IMR-90 (cell line): ENCODE measurements around the gene OSTM1. TPM values are rescaled to one million over a fixed set of nuclear protein-coding genes. Genes with fewer than 3 reads are reported as not detected.

Source experiments
- ATAC-seq: fragments of 200-7000 bp; cut with Tn5 transposase; 2 replicates; pipeline ENCODE4 v1.9.1; 2020; ENCODE audit warnings: low read depth, mild to moderate bottlenecking, moderate library complexity
- BruUV-seq: library from RNA; stranded (reverse); fragments of 400-500 nt; replicated peaks from 2 replicates; lab custom pipeline; 2021; lab: Mats Ljungman, UMichigan
- CTCF ChIA-PET: fragments of 300-600 bp; formaldehyde crosslinking; extraction: SDS; loops from one replicate; lab custom pipeline; 2021; ENCODE audit warnings: antibody characterized with exemption; lab: Yijun Ruan, JAX
- POLR2A ChIA-PET: fragments of 300-600 bp; sonication (Branson Sonifier 250); formaldehyde crosslinking; loops from one replicate; lab custom pipeline; 2022; ENCODE audit warnings: antibody characterized with exemption; ENCODE audit not compliant: unreplicated experiment; lab: Charles Lee
- DNase-seq: peaks from one replicate; pipeline ENCODE4 v3.0.0; 2013
- H2AFZ ChIP-seq: replicated peaks from 2 replicates; pipeline ENCODE3; 2013; ENCODE audit warnings: low read length, mild to moderate bottlenecking; ENCODE audit not compliant: poor library complexity
- H2AK5ac ChIP-seq: 2 replicates; pipeline ENCODE4 v1.6.1; 2013; ENCODE audit warnings: low read depth, low read length, inconsistent platforms
- H2AK9ac ChIP-seq: replicated peaks from 2 replicates; pipeline ENCODE3; 2013; ENCODE audit warnings: mild to moderate bottlenecking, low read depth, low read length, moderate library complexity; ENCODE audit not compliant: poor library complexity
- H2BK120ac ChIP-seq: 2 replicates; pipeline ENCODE4 v1.6.1; 2013; ENCODE audit warnings: low read depth, low read length, inconsistent platforms
- H2BK15ac ChIP-seq: 3 replicates; pipeline ENCODE4 v1.6.1; 2013; ENCODE audit warnings: low read depth, low read length, inconsistent platforms
- H2BK20ac ChIP-seq: 2 replicates; pipeline ENCODE4 v1.6.1; 2013; ENCODE audit warnings: low read depth, mild to moderate bottlenecking, inconsistent platforms, low read length, moderate library complexity
- H2BK5ac ChIP-seq: 2 replicates; pipeline ENCODE4 v1.6.1; 2013; ENCODE audit warnings: mild to moderate bottlenecking, low read depth, low read length, inconsistent platforms; ENCODE audit not compliant: poor library complexity, severe bottlenecking
- H3K14ac ChIP-seq: replicated peaks from 2 replicates; pipeline ENCODE4 v1.6.1; 2013; ENCODE audit warnings: low read depth, low read length, inconsistent platforms
- H3K18ac ChIP-seq: 2 replicates; pipeline ENCODE4 v1.6.1; 2013; ENCODE audit warnings: low read depth, low read length, control low read depth
- H3K23ac ChIP-seq: 2 replicates; pipeline ENCODE4 v1.6.1; 2013; ENCODE audit warnings: low read depth, low read length, inconsistent platforms
- H3K27ac ChIP-seq: 2 replicates; pipeline ENCODE4 v1.5.1; 2013; ENCODE audit warnings: mild to moderate bottlenecking, control low read depth, low read length; ENCODE audit not compliant: insufficient read depth
- H3K27me3 ChIP-seq: 2 replicates; pipeline ENCODE4 v1.6.1; 2013; ENCODE audit warnings: low read length; ENCODE audit not compliant: control insufficient read depth, insufficient read depth
- H3K36me3 ChIP-seq: 2 replicates; pipeline ENCODE4 v1.6.1; 2013; ENCODE audit warnings: low read length, mixed read lengths; ENCODE audit not compliant: control insufficient read depth, insufficient read depth
- H3K4ac ChIP-seq: 2 replicates; pipeline ENCODE4 v1.6.1; 2013; ENCODE audit warnings: low read depth, low read length, inconsistent platforms
- H3K4me1 ChIP-seq: 2 replicates; pipeline ENCODE4 v1.6.1; 2013; ENCODE audit warnings: low read length, mixed read lengths; ENCODE audit not compliant: control insufficient read depth, insufficient read depth
- H3K4me2 ChIP-seq: 2 replicates; pipeline ENCODE4 v1.6.1; 2013; ENCODE audit warnings: low read depth, mild to moderate bottlenecking, control low read depth, low read length, moderate library complexity
- H3K4me3 ChIP-seq: 2 replicates; pipeline ENCODE4 v1.5.1; 2013; ENCODE audit warnings: low read depth, mild to moderate bottlenecking, control low read depth, low read length, moderate library complexity; ENCODE audit not compliant: insufficient read depth
- H3K56ac ChIP-seq: 2 replicates; pipeline ENCODE4 v1.6.1; 2013; ENCODE audit warnings: low read length, inconsistent platforms; ENCODE audit not compliant: insufficient read depth; ENCODE audit errors: extremely low read depth
- H3K79me1 ChIP-seq, 2 experiments: 2 replicates each; pipeline ENCODE4 v1.6.1; 2013; ENCODE audit warnings: low read length in 2 of 2, inconsistent platforms in 1 of 2, low read depth in 1 of 2
- H3K9ac ChIP-seq: 2 replicates; pipeline ENCODE4 v1.6.1; 2013; ENCODE audit warnings: low read depth, low read length, control low read depth
- H3K9me1 ChIP-seq: 2 replicates; pipeline ENCODE4 v1.6.1; 2013; ENCODE audit warnings: low read length, inconsistent platforms; ENCODE audit not compliant: insufficient read depth
- H3K9me3 ChIP-seq: 2 replicates; pipeline ENCODE4 v1.6.1; 2013; ENCODE audit warnings: low read length; ENCODE audit not compliant: control insufficient read depth, insufficient read depth
- H4K20me1 ChIP-seq: 2 replicates; pipeline ENCODE4 v1.6.1; 2013; ENCODE audit warnings: low read length, inconsistent platforms; ENCODE audit not compliant: insufficient read depth
- H4K5ac ChIP-seq: 2 replicates; pipeline ENCODE4 v1.6.1; 2013; ENCODE audit warnings: mild to moderate bottlenecking, low read depth, low read length, control low read depth
- H4K8ac ChIP-seq, 2 experiments: 2 replicates each; pipeline ENCODE4 v1.6.1; 2013; ENCODE audit warnings: low read depth in 2 of 2, low read length in 2 of 2, control low read depth in 1 of 2, inconsistent platforms in 1 of 2
- H4K91ac ChIP-seq: 2 replicates; pipeline ENCODE4 v1.6.1; 2013; ENCODE audit warnings: low read depth, low read length, inconsistent platforms; ENCODE audit not compliant: insufficient read depth
- BHLHE40 ChIP-seq: fragments of 150-350 bp; IDR thresholded peaks from 2 replicates; pipeline ENCODE4 v1.6.1; 2016; ENCODE audit warnings: mild to moderate bottlenecking, low read depth, low read length
- ELK1 ChIP-seq: fragments of 150-350 bp; IDR thresholded peaks from 2 replicates; pipeline ENCODE4 v1.6.1; 2016; ENCODE audit warnings: low read depth, mild to moderate bottlenecking, low read length, moderate library complexity, borderline replicate concordance
- FOS ChIP-seq: fragments of 150-350 bp; IDR thresholded peaks from 2 replicates; pipeline ENCODE4 v1.6.1; 2016; ENCODE audit warnings: low read depth, low read length
- MAFK ChIP-seq: IDR thresholded peaks from 2 replicates; pipeline ENCODE4 v1.6.1; 2012; ENCODE audit warnings: low read depth, low read length, improper control_type of control experiment
- MXI1 ChIP-seq: IDR thresholded peaks from 2 replicates; pipeline ENCODE4 v1.6.1; 2012; ENCODE audit warnings: low read depth, mild to moderate bottlenecking, low read length, moderate library complexity, borderline replicate concordance
- POLR2A ChIP-seq: IDR thresholded peaks from 2 replicates; pipeline ENCODE4 v1.6.1; 2012; ENCODE audit warnings: mild to moderate bottlenecking, low read depth, low read length
- RCOR1 ChIP-seq: IDR thresholded peaks from 2 replicates; pipeline ENCODE4 v1.6.1; 2012; ENCODE audit warnings: mild to moderate bottlenecking, low read length, improper control_type of control experiment; ENCODE audit not compliant: insufficient replicate concordance
- RFX5 ChIP-seq: IDR thresholded peaks from 2 replicates; pipeline ENCODE4 v1.8.0; 2012; ENCODE audit warnings: low read depth, mild to moderate bottlenecking, low read length, moderate library complexity
- WGBS, 2 experiments: methylation state at CpG; one replicate each; pipeline versions ENCODE4 v1.1.5 to v1.1.7; 2013; ENCODE audit warnings: missing lambda C conversion rate in 2 of 2; ENCODE audit not compliant: insufficient read length in 1 of 2; ENCODE audit errors: extremely low coverage in 2 of 2; 5-methylcytosine and 5-hydroxymethylcytosine counted together
- dilution Hi-C: fragments of 300-500 bp; cut with HindIII; formaldehyde crosslinking; loops from one replicate; pipeline ENCODE4 v1.14.3; 2018; ENCODE audit warnings: low sequenced_read_pairs; ENCODE audit not compliant: unreplicated experiment
- in situ Hi-C: fragments of 300-500 bp; cut with MboI; formaldehyde crosslinking; loops from 3 replicates; pipeline ENCODE4 v1.14.3; 2019; ENCODE audit warnings: low sequenced_read_pairs, inconsistent platforms, mixed read lengths
- intact Hi-C: fragments of 100-400 bp; cut with micrococcal nuclease; formaldehyde crosslinking; loops from 2 replicates; pipeline ENCODE4 v1.10.0; 2022
- polyA plus RNA-seq, 3 experiments: library from polyadenylated mRNA; depleted of rRNA; stranded (reverse); fragments of >200 nt; gene quantifications; 2 replicates each; pipeline ENCODE4 v1.2.3, GENCODE V29; 2012; ENCODE audit warnings: low replicate concordance in 1 of 3
- total RNA-seq: library from RNA; depleted of rRNA; stranded (reverse); fragments of >200 nt; gene quantifications from 2 replicates; pipeline ENCODE4 v1.2.3, GENCODE V29; 2012

The OSTM1 gene
- total and polyA plus RNA-seq, 2 of the 4 experiments (the other 2 are of a cell fraction): 8.0 to 24.7 TPM

DNA sequence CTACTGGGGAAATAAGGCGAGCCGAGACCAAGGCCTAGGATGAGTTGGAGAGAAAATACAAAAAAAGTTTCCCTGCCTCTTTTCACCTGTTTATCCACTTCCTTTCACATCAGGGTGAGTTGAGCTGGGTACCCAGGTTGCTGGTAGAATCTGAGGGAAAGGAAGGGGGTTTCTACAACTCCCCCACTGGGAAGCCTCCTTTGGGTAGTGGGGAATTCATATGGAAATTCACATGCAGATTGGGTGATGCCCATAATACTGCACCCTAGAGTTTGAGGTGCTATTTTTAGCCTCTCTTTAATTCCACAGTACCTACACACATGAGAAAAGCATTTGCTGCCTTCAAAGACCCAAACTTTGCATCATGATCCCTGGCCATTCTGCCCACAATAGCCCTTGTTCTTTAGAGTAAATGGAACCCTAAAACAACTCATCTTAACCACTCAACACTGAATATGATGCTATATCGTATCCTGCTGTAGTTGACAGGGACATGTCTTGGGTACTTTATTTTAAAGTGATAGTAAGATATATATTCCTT, 2.7 kb downstream of the OSTM1 start:
- dilution Hi-C loops (no loop called here), in situ Hi-C loops (no loop called here), intact Hi-C loops (no loop called here)
- CTCF ChIA-PET: no interaction called here
- Histone ChIP-seq H3K9ac (no peak overlapping the region), H3K9me1 (no peaks in the 10 kb centered on the region), H3K4me3 (no peak overlapping the region), H3K9me3 (no peaks in the 10 kb centered on the region), H3K14ac (no peak overlapping the region), H3K4me1 (peaks cover 2% of the 10 kb centered on the region; the same call in 1 of the 2 replicates), H3K18ac (no peak overlapping the region), H3K4ac (no peak overlapping the region), H3K23ac (no peak overlapping the region), H2BK120ac (no peak overlapping the region), H3K27ac (no peak overlapping the region), H4K5ac (no peak overlapping the region), H3K27me3 (no peaks in the 10 kb centered on the region), H3K56ac (no peak overlapping the region), H2AFZ (no peak overlapping the region), H3K79me1 (peaks cover 20 to 24% of the 10 kb centered on the region in 2 experiments), H3K4me2 (no peak overlapping the region), H2BK5ac (no peak overlapping the region), H2BK15ac (no peak overlapping the region), H2AK9ac (no peak overlapping the region), H4K8ac (no peak overlapping the region), H4K91ac (no peak overlapping the region), H2BK20ac (no peak overlapping the region), H4K20me1 (no peaks in the 10 kb centered on the region), H2AK5ac (no peak overlapping the region), H3K36me3 (no peaks in the 10 kb centered on the region)
- POLR2A ChIA-PET: no interaction called here
- BruUV-seq: no TSS peak
- no peak for ATAC-seq
- DNase-seq: no peak
- no CpG with 5 or more reads among the region's 3 CpGs for WGBS, 2 experiments
- no peak for TF ChIP-seq FOS
- no peak for TF ChIP-seq POLR2A
- no peak for TF ChIP-seq RFX5
- no peak for TF ChIP-seq BHLHE40
- no peak for TF ChIP-seq MAFK
- TF ChIP-seq MXI1: no peak
- TF ChIP-seq ELK1: no peak
- TF ChIP-seq RCOR1: no peak
